Colonic mucosa (tissue), 4 donors: ENCODE measurements around the gene JDP2. TPM values are rescaled to one million over a fixed set of nuclear protein-coding genes. Genes with fewer than 3 reads are reported as not detected.

Experiments
- DNase-seq: peaks from one replicate; pipeline ENCODE4 v3.0.0-alpha.2; 2020
- H3K27ac ChIP-seq: fragments of 200-600 bp; one replicate; pipeline ENCODE4 v1.8.0; 2021
- H3K27me3 ChIP-seq: fragments of 200-600 bp; one replicate; pipeline ENCODE4 v1.8.0; 2021
- H3K36me3 ChIP-seq: fragments of 200-600 bp; one replicate; pipeline ENCODE4 v1.8.0; 2021
- H3K4me1 ChIP-seq: fragments of 200-600 bp; one replicate; pipeline ENCODE4 v1.8.0; 2021; ENCODE audit warnings: mild to moderate bottlenecking
- H3K4me3 ChIP-seq: fragments of 200-600 bp; one replicate; pipeline ENCODE4 v1.8.0; 2021
- H3K9ac ChIP-seq, 2 donors: one replicate each; pipeline ENCODE4 v1.7.0; 2013; ENCODE audit warnings: control low read depth in 2 of 2, low read depth in 2 of 2, low read length in 2 of 2
- H3K9me3 ChIP-seq: fragments of 200-600 bp; one replicate; pipeline ENCODE4 v1.8.0; 2021
- intact Hi-C: fragments of 100-400 bp; cut with DNase I; formaldehyde crosslinking; loops from one replicate; pipeline ENCODE4 v1.14.1; 2022
- total RNA-seq, 2 donors: library from RNA; stranded (reverse); fragmentation: NEBNext Ultra II Directional in 1 of 2; extraction: Animal tissue kit (Norgen Biotek cat#: 25700) in 1 of 2; gene quantifications; one replicate each; pipeline ENCODE4 v1.2.1, GENCODE V29; 2021
- TF ChIP-seq, protein P1 (sequence below): fragments of 200-600 bp; IDR thresholded peaks from one replicate; pipeline ENCODE4 v1.8.0; 2022; ENCODE audit warnings: antibody characterized with exemption, mild to moderate bottlenecking
- donor health status: healthy.
- donor health status: DM: no; HTN: no; CAD: no.
- donor health status: DM: no; HTN: no; CAD: no.

Gene JDP2
- total RNA-seq, 2 donors from 2014 or later, result 19.4 to 37.1 TPM

GRCh38 chr14:75432411-75432810, 4.6 kb downstream of the JDP2 start:
- Histone ChIP-seq H3K4me3 (no peak overlapping the region), H3K9ac (no peak overlapping the region), H3K27me3 (no peaks in the 10 kb centered on the region), H3K4me1 (peaks cover 11% of the 10 kb centered on the region), H3K36me3 (no peaks in the 10 kb centered on the region), H3K9me3 (no peaks in the 10 kb centered on the region), H3K27ac (no peak overlapping the region)
- TF ChIP-seq, protein P1, sequence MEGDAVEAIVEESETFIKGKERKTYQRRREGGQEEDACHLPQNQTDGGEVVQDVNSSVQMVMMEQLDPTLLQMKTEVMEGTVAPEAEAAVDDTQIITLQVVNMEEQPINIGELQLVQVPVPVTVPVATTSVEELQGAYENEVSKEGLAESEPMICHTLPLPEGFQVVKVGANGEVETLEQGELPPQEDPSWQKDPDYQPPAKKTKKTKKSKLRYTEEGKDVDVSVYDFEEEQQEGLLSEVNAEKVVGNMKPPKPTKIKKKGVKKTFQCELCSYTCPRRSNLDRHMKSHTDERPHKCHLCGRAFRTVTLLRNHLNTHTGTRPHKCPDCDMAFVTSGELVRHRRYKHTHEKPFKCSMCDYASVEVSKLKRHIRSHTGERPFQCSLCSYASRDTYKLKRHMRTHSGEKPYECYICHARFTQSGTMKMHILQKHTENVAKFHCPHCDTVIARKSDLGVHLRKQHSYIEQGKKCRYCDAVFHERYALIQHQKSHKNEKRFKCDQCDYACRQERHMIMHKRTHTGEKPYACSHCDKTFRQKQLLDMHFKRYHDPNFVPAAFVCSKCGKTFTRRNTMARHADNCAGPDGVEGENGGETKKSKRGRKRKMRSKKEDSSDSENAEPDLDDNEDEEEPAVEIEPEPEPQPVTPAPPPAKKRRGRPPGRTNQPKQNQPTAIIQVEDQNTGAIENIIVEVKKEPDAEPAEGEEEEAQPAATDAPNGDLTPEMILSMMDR, result no peak
- DNase-seq, result peak; percentile 85
- intact Hi-C loops, result no loop called here

GRCh38 chr14:75433631-75434071, 5.8 kb downstream of the JDP2 start:
- no peak for DNase-seq
- peaks cover 11% of the 10 kb centered on the region for H3K4me1 ChIP-seq
- H3K9ac ChIP-seq, result no peak overlapping the region
- TF ChIP-seq, protein P1, result no peak
- H3K27ac ChIP-seq, result no peak overlapping the region
- intact Hi-C loops, result no loop called here
- no peak overlapping the region for H3K4me3 ChIP-seq
- no peaks in the 10 kb centered on the region for H3K9me3 ChIP-seq
- H3K36me3 ChIP-seq, result no peaks in the 10 kb centered on the region
- H3K27me3 ChIP-seq, result no peaks in the 10 kb centered on the region

- H3K36me3 ChIP-seq, result no peaks in the 10 kb centered on the region
- TF ChIP-seq, protein P1, result no peak
- H3K27ac ChIP-seq, result no peak overlapping the region
These were observed 6.5 kb downstream of the JDP2 start for GRCh38 chr14:75434138-75434889.

DNA sequence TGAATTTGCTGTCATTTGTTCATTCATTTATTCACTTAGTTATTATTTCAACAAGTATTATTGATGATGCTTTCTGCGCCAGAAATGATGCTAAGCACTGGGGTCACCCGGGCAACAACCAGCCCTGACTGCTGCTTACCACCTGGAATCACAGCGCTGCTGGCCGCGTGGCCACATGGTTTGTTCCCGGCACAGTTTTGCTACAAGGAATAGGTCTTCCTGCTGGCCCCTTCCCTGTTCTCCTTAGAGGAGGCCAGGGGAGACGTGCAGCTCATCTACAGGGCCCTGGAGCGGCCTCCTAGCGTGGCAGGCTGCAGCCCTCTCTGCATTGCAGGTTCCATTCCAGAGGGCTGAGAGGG, 7.0 kb downstream of the JDP2 start:
- no peaks in the 10 kb centered on the region for H3K27me3 ChIP-seq
- H3K36me3 ChIP-seq, result no peaks in the 10 kb centered on the region
- no peak for DNase-seq
- peaks cover 3% of the 10 kb centered on the region for H3K4me1 ChIP-seq
- TF ChIP-seq, protein P1, result no peak
- no peak overlapping the region for H3K27ac ChIP-seq
- H3K9me3 ChIP-seq, result no peaks in the 10 kb centered on the region
- intact Hi-C loops, result no loop called here
- no peak overlapping the region for H3K9ac ChIP-seq
- H3K4me3 ChIP-seq, result no peak overlapping the region

More at GRCh38 chr14:75434138-75434889, 6.5 kb downstream of the JDP2 start:
- no peaks in the 10 kb centered on the region for H3K27me3 ChIP-seq
- no peak overlapping the region for H3K4me3 ChIP-seq
- no peak for DNase-seq
- peaks cover 8% of the 10 kb centered on the region for H3K4me1 ChIP-seq
- intact Hi-C loops, result no loop called here
- H3K9ac ChIP-seq, result no peak overlapping the region
- H3K9me3 ChIP-seq, result no peaks in the 10 kb centered on the region

GRCh38 chr14:75435473-75435872, 7.7 kb downstream of the JDP2 start:
- TF ChIP-seq, protein P1, result no peak
- no peak for DNase-seq
- no peak overlapping the region for H3K4me3 ChIP-seq
- H3K27me3 ChIP-seq, result no peaks in the 10 kb centered on the region
- no peak overlapping the region for H3K9ac ChIP-seq
- no peaks in the 10 kb centered on the region for H3K4me1 ChIP-seq
- no peak overlapping the region for H3K27ac ChIP-seq
- no peaks in the 10 kb centered on the region for H3K9me3 ChIP-seq
- H3K36me3 ChIP-seq, result no peaks in the 10 kb centered on the region
- intact Hi-C loops, result no loop called here
